ENCODE data around the gene SAMD9L.

SAMD9L gene

GRCh38 chr7:93148144-93148543 lies at the start of gene SAMD9L:
Gene SAMD9L (minus strand): TSS chr7:93148385. CDS start chr7:93135971, 12,414 bp downstream.
- DNase-seq (ENCODE audit: low spot score) = no peak

GRCh38 chr7:93196336-93196735 lies 48.2 kb upstream of the SAMD9L start:
- DNase-seq (ENCODE audit: low spot score) = no peak

- DNase-seq (ENCODE audit: low spot score) = no peak
These were observed 46.2 kb upstream of the SAMD9L start for GRCh38 chr7:93194386-93194785.

GRCh38 chr7:93188870-93189634 lies 40.9 kb upstream of the SAMD9L start:
- no peak for DNase-seq (ENCODE audit: low spot score)

- DNase-seq (ENCODE audit: low spot score) = no peak
These were observed 37.3 kb upstream of the SAMD9L start for GRCh38 chr7:93185303-93186027.

GRCh38 chr7:93179173-93179572 lies 31.0 kb upstream of the SAMD9L start:
- DNase-seq (ENCODE audit: low spot score) = no peak

GRCh38 chr7:93178213-93178612 lies 30.0 kb upstream of the SAMD9L start:
- no peak for DNase-seq (ENCODE audit: low spot score)

- DNase-seq (ENCODE audit: low spot score) = no peak
These were observed 28.9 kb upstream of the SAMD9L start for GRCh38 chr7:93176992-93177580.

- DNase-seq (ENCODE audit: low spot score) = no peak
These were observed 27.0 kb upstream of the SAMD9L start for GRCh38 chr7:93175219-93175618.

GRCh38 chr7:93172683-93173082 lies 24.5 kb upstream of the SAMD9L start:
- DNase-seq (ENCODE audit: low spot score) = no peak

GRCh38 chr7:93171606-93172226 lies 23.5 kb upstream of the SAMD9L start:
- no peak for DNase-seq (ENCODE audit: low spot score)

GRCh38 chr7:93165447-93165846 lies 17.3 kb upstream of the SAMD9L start:
- DNase-seq (ENCODE audit: low spot score) = no peak

- DNase-seq (ENCODE audit: low spot score) = no peak
These were observed 16.6 kb upstream of the SAMD9L start for GRCh38 chr7:93164766-93165165.

- no peak for DNase-seq (ENCODE audit: low spot score)
These were observed 13.1 kb upstream of the SAMD9L start for GRCh38 chr7:93161181-93161762.

- no peak for DNase-seq (ENCODE audit: low spot score)
These were observed 12.2 kb upstream of the SAMD9L start for GRCh38 chr7:93160410-93160809.

- no peak for DNase-seq (ENCODE audit: low spot score)
These were observed 11.3 kb upstream of the SAMD9L start for GRCh38 chr7:93159490-93159889.

GRCh38 chr7:93156884-93157283 lies 8.7 kb upstream of the SAMD9L start:
- no peak for DNase-seq (ENCODE audit: low spot score)

- no peak for DNase-seq (ENCODE audit: low spot score)
These were observed 2.1 kb upstream of the SAMD9L start for GRCh38 chr7:93150200-93150835.

- DNase-seq (ENCODE audit: low spot score) = no peak
These were observed 542 bp upstream of the SAMD9L start for GRCh38 chr7:93148727-93149126.

- DNase-seq (ENCODE audit: low spot score) = no peak
These were observed 822 bp downstream of the SAMD9L start for GRCh38 chr7:93147363-93147762.

- DNase-seq (ENCODE audit: low spot score) = no peak
These were observed 1.6 kb downstream of the SAMD9L start for GRCh38 chr7:93146472-93147141.
